ENCODE data around the gene SLC25A48.

GRCh38 chr5:135895474-135896006, 61.1 kb downstream of the SLC25A48 start, which contains the start of gene IL9:
- no peak for TF ChIP-seq POLR2AphosphoS5 (IDR thresholded peaks at IDR 0.05; ENCODE audit: low read depth, low read length)
- TF ChIP-seq POLR2A (IDR thresholded peaks at IDR 0.05; ENCODE audit: low read depth, low read length): no peak
- TF ChIP-seq TAF1 (IDR thresholded peaks at IDR 0.05; ENCODE audit: low read depth, low read length): no peak
- TF ChIP-seq POU2F2 (IDR thresholded peaks at IDR 0.05; ENCODE audit: low read depth, low read length): no peak
- TF ChIP-seq PAX5 (IDR thresholded peaks at IDR 0.05; ENCODE audit: insufficient read depth, low read length, severe bottlenecking): no peak

Measured in GM12891 (cell line).